Caco-2 (cell line): ENCODE data around the gene MMP10. TPM values are rescaled to one million over a fixed set of nuclear protein-coding genes. Genes with fewer than 3 reads are reported as not detected.
A peak's percentile ranks its signal among the peaks of the same experiment; 100 is the strongest.

Experiments
- BruUV-seq: library from RNA; stranded (reverse); fragments of 400-500 nt; replicated peaks from 2 replicates; lab custom pipeline; 2021; lab: Mats Ljungman, UMichigan
- CTCF ChIA-PET: fragments of 300-600 bp; sonication (Branson Sonifier 250); formaldehyde crosslinking; loops from one replicate; lab custom pipeline; 2022; ENCODE audit warnings: antibody characterized with exemption; lab: Charles Lee
- POLR2A ChIA-PET: fragments of 300-600 bp; sonication (Branson Sonifier 250); formaldehyde crosslinking; loops from one replicate; lab custom pipeline; 2022; ENCODE audit warnings: antibody characterized with exemption; lab: Charles Lee
- DNase-seq, 2 experiments: peaks; one replicate each; pipeline versions ENCODE4 v3.0.0 to v3.0.0-alpha.2; 2020 to 2022
- H3K27me3 ChIP-seq: replicated peaks from 2 replicates; pipeline ENCODE4 v1.6.0; 2011; ENCODE audit warnings: low read length; ENCODE audit not compliant: control insufficient read depth, insufficient read depth
- H3K36me3 ChIP-seq: 2 replicates; pipeline ENCODE4 v1.5.1; 2011; ENCODE audit warnings: low read length; ENCODE audit not compliant: control insufficient read depth, insufficient read depth
- H3K4me1 ChIP-seq: fragments of 250-450 bp; sonication (Bioruptor Pico); 2 replicates; pipeline ENCODE4 v1.5.1; 2020; ENCODE audit warnings: mild to moderate bottlenecking
- H3K4me3 ChIP-seq: 2 replicates; pipeline ENCODE4 v1.5.1; 2011; ENCODE audit warnings: low read depth, mild to moderate bottlenecking, control low read depth, low read length
- H3K9me3 ChIP-seq: fragments of 250-450 bp; sonication (Bioruptor Pico); 2 replicates; pipeline ENCODE4 v1.5.1; 2020; ENCODE audit warnings: mild to moderate bottlenecking, moderate library complexity
- H3K27ac Mint-ChIP-seq: one replicate; pipeline ENCODE4 v1.8.0; 2022; ENCODE audit warnings: mixed read lengths; ENCODE audit not compliant: unreplicated experiment
- H3K27me3 Mint-ChIP-seq: one replicate; pipeline ENCODE4 v1.8.0; 2022; ENCODE audit warnings: mixed read lengths; ENCODE audit not compliant: insufficient read depth, unreplicated experiment
- H3K36me3 Mint-ChIP-seq: one replicate; pipeline ENCODE4 v1.8.0; 2022; ENCODE audit warnings: mild to moderate bottlenecking, mixed read lengths; ENCODE audit not compliant: insufficient read depth, unreplicated experiment
- H3K4me1 Mint-ChIP-seq: one replicate; pipeline ENCODE4 v1.8.0; 2022; ENCODE audit warnings: low read depth, mixed read lengths; ENCODE audit not compliant: unreplicated experiment
- H3K4me3 Mint-ChIP-seq: one replicate; pipeline ENCODE4 v1.8.0; 2022; ENCODE audit warnings: mild to moderate bottlenecking, moderate library complexity, mixed read lengths; ENCODE audit not compliant: unreplicated experiment
- H3K9me3 Mint-ChIP-seq: one replicate; pipeline ENCODE4 v1.8.0; 2022; ENCODE audit warnings: mixed read lengths; ENCODE audit not compliant: unreplicated experiment
- intact Hi-C: fragments of 100-400 bp; cut with micrococcal nuclease; formaldehyde crosslinking; loops from one replicate; pipeline ENCODE4 v1.10.0; 2022; ENCODE audit not compliant: unreplicated experiment
- total RNA-seq: library from RNA; stranded (reverse); gene quantifications from 2 replicates; pipeline ENCODE4 v1.2.3, GENCODE V29; 2022
- TF ChIP-seq, protein P1 (sequence below), 2 experiments: fragments of 200-600 bp in 1 of 2; IDR thresholded peaks; 1 replicate in 1 of 2; 2 replicates in 1 of 2; pipeline versions ENCODE4 v1.5.1 to v1.8.0; 2011 to 2022; ENCODE audit warnings: antibody characterized with exemption in 1 of 2, control low read depth in 1 of 2, inconsistent platforms in 1 of 2, low read depth in 1 of 2, low read length in 1 of 2, mild to moderate bottlenecking in 1 of 2, moderate library complexity in 1 of 2; ENCODE audit not compliant: insufficient read depth in 1 of 2, severe bottlenecking in 1 of 2, unreplicated experiment in 1 of 2

MMP10 gene
- total RNA-seq, 1 experiment from 2014 or later = 0.16 TPM

DNA sequence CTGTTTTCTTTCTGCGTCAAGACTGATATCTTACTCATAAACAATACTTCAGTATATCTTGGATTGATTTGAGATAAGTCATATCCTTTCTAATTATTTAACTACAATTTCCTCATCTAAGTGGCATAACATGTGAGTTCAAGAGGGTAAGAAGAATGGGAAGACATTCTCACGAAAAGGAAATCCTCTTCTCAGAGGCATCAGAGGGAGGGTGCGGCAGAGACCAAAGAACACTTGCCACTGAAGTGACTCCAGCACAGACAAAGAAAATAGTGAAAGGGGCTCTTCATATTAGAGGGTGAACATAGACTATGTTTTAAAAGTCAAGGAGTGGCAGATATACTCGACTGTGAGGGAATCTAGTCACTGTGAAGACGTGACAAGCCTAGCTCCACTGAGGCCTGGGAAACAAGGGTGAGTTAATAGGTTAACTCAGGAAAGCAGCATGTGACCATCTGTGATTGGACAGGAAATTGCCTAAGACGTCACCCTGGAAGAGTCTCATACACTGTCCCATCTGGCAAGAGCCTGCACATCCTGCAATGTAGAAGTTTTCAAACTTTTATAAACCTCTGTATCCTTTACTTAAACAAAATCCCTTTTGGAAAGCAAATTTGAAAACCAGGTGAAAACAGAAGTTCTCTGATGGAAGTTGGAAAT, 19.4 kb upstream of the MMP10 start:
- no TSS peak for BruUV-seq
- H3K27me3 Mint-ChIP-seq = no peaks in the 10 kb centered on the region
- no peaks in the 10 kb centered on the region for H3K36me3 ChIP-seq
- intact Hi-C loops = no loop called here
- no peak overlapping the region for H3K4me3 Mint-ChIP-seq
- H3K36me3 Mint-ChIP-seq = no peaks in the 10 kb centered on the region
- 0 out of 2 replicates have a peak, but pooled peaks cover 5% of the 10 kb centered on the region for H3K4me1 ChIP-seq
- POLR2A ChIA-PET = no interaction called here
- TF ChIP-seq, protein P1, sequence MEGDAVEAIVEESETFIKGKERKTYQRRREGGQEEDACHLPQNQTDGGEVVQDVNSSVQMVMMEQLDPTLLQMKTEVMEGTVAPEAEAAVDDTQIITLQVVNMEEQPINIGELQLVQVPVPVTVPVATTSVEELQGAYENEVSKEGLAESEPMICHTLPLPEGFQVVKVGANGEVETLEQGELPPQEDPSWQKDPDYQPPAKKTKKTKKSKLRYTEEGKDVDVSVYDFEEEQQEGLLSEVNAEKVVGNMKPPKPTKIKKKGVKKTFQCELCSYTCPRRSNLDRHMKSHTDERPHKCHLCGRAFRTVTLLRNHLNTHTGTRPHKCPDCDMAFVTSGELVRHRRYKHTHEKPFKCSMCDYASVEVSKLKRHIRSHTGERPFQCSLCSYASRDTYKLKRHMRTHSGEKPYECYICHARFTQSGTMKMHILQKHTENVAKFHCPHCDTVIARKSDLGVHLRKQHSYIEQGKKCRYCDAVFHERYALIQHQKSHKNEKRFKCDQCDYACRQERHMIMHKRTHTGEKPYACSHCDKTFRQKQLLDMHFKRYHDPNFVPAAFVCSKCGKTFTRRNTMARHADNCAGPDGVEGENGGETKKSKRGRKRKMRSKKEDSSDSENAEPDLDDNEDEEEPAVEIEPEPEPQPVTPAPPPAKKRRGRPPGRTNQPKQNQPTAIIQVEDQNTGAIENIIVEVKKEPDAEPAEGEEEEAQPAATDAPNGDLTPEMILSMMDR (IDR thresholded peaks at IDR 0.05; ENCODE audit: insufficient read depth in 1 of 2, low read depth in 1 of 2, low read length in 1 of 2, severe bottlenecking in 1 of 2, unreplicated experiment in 1 of 2) = no peak
- H3K9me3 Mint-ChIP-seq = no peaks in the 10 kb centered on the region
- no peaks in the 10 kb centered on the region for H3K4me1 Mint-ChIP-seq
- CTCF ChIA-PET = no interaction called here
- no peak overlapping the region for H3K4me3 ChIP-seq
- no peaks in the 10 kb centered on the region; the same call in 1 of the 2 replicates for H3K27me3 ChIP-seq
- no peaks in the 10 kb centered on the region for H3K9me3 ChIP-seq
- no peak for DNase-seq
- H3K27ac Mint-ChIP-seq = no peak overlapping the region

DNA sequence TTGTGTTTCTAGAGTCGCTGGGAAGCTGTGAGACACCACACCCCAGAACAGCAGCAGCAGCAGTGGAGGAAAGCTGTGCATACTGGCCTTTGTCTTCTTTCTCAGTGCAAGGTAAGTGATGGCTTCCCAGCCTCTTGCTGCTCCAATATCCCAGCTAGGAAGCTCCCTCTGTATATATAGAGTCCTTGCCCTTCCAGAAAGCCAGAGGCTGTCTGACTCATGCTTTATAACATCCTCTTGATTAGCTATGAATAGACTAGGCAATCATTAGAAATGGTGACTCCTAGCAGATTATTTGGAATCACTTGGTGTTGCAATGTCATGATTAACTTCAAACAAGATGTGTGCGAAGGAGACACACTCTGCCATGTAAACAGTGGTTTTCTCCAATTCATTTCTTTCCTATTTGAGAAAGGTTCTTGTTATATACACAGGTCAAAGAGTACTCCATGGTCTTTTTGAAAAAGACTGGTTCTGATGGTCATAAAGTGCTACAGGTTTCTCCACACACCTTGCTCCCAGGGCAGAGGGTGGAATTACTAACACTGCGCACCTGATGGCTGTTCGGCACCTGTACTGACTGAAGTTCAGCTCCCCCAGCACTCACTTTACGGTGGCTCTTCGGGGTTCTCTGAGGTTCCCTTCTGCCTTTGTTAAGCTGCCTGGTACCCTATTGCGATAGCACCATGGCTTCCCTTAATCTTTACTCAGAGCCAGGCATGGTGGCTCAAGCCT, 17.8 kb upstream of the MMP10 start, which contains the start of gene MMP1:
MMP1 (minus strand) TSS at position 149 of the 735 bp plus-strand sequence; CDS start at position 81, 68 bp downstream.
- H3K27ac Mint-ChIP-seq = no peak within 1 kb of the TSS
- TF ChIP-seq, protein P1 (IDR thresholded peaks at IDR 0.05; ENCODE audit: insufficient read depth in 1 of 2, low read depth in 1 of 2, low read length in 1 of 2, severe bottlenecking in 1 of 2, unreplicated experiment in 1 of 2) = no peak
- Histone ChIP-seq H3K36me3 (no peaks in the 10 kb centered on the region), H3K4me3 (no peak within 1 kb of the TSS), H3K4me1 (0 out of 2 replicates have a peak, but pooled peaks cover 5% of the 10 kb centered on the region), H3K9me3 (no peaks in the 10 kb centered on the region), H3K27me3 (no peaks in the 10 kb centered on the region; the same call in 1 of the 2 replicates)
- ChIA-PET POLR2A (no interaction called here), CTCF (interaction anchor here (0.6 kb wide), 1 partner anchor 18 kb away, joined by 3 read pairs; the partner anchor contains the start of gene MMP10)
- H3K27me3 Mint-ChIP-seq = no peaks in the 10 kb centered on the region
- H3K4me1 Mint-ChIP-seq = peaks cover 11% of the 10 kb centered on the region
- peak in 1 of 2 experiments; percentile 34 for DNase-seq
- BruUV-seq = no TSS peak
- no peaks in the 10 kb centered on the region for H3K9me3 Mint-ChIP-seq
- no peak within 1 kb of the TSS for H3K4me3 Mint-ChIP-seq
- no peaks in the 10 kb centered on the region for H3K36me3 Mint-ChIP-seq
- intact Hi-C loops = no loop called here

DNA sequence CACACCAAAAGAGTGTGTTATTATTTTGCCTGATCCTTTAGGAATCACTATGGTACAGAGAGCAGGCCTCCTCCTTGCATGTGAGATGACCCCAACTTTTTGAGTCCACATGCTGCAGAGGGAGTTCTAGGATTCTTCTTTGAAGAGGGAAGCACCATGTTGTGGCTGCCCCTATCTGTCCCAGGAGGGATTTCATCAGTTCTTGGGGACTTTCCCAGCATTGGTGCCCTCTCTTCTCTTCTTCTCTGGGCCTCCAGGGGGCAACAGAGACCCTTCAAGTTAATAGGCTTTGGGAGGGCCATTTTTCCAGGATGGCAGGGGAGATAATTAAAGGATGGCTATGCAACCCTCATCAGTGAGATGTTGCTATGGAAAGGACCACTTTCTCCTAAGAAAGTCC, 14.0 kb upstream of the MMP10 start:
- Histone ChIP-seq H3K27me3 (no peaks in the 10 kb centered on the region; the same call in 1 of the 2 replicates), H3K4me1 (0 out of 2 replicates have a peak, but pooled peaks cover 5% of the 10 kb centered on the region), H3K4me3 (no peak overlapping the region), H3K36me3 (no peaks in the 10 kb centered on the region), H3K9me3 (no peaks in the 10 kb centered on the region)
- Mint-ChIP-seq H3K9me3 (no peaks in the 10 kb centered on the region), H3K4me3 (no peak overlapping the region), H3K4me1 (peaks cover 11% of the 10 kb centered on the region), H3K27ac (no peak overlapping the region), H3K27me3 (no peaks in the 10 kb centered on the region), H3K36me3 (no peaks in the 10 kb centered on the region)
- DNase-seq = peak; percentile 59 to 61
- TF ChIP-seq, protein P1 (IDR thresholded peaks at IDR 0.05; ENCODE audit: insufficient read depth in 1 of 2, low read depth in 1 of 2, low read length in 1 of 2, severe bottlenecking in 1 of 2, unreplicated experiment in 1 of 2) = peak; percentile 58 to 63
- no TSS peak for BruUV-seq
- intact Hi-C loops = loop anchor here (1.0 kb wide), 1 partner anchor 147 kb away; no protein-coding TSS in a partner anchor
- POLR2A ChIA-PET = no interaction called here
- CTCF ChIA-PET = no interaction called here
